Hematopoietic multipotent progenitor cell (in vitro differentiated cells): ENCODE results near the gene SSRP1. TPM values are rescaled to one million over a fixed set of nuclear protein-coding genes. Genes with fewer than 3 reads are reported as not detected.
"Not testable (repeated sequence)": the region's sequence is repeated elsewhere in the genome, so short reads cannot be mapped to it uniquely, and the experiment has no call there.

Experiments
- DNase-seq, 3 donors: peaks; one replicate each; pipeline ENCODE4 v3.0.0-alpha.2; 2011 to 2015; ENCODE audit warnings: low read depth in 2 of 3, low spot score in 2 of 3
- total RNA-seq: library from RNA; depleted of rRNA; stranded (reverse); fragments of >200 nt; gene quantifications from one replicate; pipeline ENCODE4 v1.2.3, GENCODE V29; 2012

The SSRP1 gene
- total RNA-seq, 1 donor: 89.9 TPM

DNA sequence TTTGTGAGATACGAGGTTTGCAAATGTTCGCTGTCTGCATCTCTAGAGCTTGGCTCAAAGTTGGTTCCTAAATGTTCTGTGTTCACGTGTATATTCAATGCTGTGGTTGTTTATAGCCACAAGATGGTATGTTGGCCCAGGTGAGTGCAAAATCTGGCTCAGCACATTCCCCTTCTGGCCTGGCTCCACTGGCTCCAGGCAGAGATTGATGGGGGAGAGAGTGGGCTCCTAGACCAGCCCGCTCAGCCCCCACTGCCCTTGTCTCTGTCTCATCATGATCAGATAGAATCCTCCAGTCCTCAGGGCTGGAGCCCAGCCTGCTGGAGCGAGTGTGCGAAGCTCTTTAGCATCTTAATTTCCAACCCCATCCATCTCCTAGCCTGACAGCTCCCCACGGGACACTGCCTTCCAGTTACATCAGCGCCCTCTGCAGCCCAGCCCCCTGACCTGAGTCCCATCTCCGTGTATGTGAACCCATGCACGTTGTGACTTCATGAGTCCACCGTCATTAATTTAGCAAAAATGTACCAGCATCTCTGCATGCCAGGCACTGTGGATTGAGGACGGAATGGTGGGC is 4.4 kb upstream of the SSRP1 start:
- DNase-seq: no peak

DNA sequence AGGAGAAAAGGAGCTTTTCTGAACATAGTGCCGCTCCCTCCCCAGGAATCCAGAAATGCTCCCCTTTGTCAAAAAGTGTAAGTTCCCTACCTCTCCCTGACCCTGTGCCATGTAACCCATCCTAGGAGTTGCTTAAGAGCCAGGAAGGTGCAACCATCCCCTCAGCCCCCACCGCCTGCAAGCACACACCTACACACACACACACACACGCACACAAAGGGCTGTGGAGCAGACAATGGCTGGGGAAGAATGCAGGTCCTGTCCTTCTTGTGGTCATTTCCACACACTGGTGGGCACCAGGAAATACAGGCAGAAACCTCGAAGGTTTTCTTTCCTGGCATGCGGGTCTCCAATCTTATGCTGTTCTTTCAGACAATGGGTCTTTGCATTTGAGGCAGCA is 3.6 kb upstream of the SSRP1 start:
- no peak for DNase-seq

DNA sequence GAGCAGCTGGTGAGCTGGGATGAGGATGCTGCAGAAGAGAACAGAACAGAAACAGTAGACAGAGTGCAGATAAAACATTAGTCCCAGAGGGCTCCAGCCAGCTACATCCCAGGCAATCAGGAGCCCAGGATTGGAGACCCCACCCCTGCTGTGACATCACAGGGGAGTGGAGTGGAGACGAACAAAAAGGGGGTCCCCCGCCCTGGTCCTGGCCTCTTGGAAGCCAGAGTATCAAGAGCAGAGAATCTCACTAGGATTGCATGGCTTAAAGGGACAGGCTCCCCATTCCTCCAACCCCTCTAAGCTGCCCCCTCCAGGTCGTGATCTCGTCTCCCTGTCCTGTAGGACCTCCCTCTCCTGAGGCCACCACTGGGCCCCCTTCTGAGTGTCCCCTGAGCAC is 2.5 kb upstream of the SSRP1 start, which contains the start of gene P2RX3:
TSS of gene P2RX3 (plus strand) at position 211 of the 400 bp plus-strand sequence. CDS start 199 bp downstream, outside the sequence.
- no peak for DNase-seq

DNA sequence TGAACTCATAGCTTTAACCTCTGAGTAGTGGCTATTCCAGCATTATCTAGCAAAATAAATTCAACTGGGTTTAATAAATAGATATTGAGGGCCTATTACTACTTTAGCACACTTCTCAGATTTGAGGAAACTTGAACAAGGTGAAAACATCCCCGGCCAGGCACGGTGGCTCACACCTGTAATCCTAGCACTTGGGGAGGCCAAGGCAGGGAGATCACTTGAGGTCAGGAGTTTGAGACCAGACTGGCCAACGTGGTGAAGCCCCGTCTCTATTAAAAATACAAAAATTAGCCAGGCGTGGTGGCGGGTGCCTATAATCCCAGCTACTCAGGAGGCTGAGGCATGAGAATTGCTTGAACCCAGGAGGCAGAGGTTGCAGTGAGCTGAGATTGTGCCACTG is 1.2 kb upstream of the SSRP1 start:
- DNase-seq: not testable (repeated sequence)

DNA sequence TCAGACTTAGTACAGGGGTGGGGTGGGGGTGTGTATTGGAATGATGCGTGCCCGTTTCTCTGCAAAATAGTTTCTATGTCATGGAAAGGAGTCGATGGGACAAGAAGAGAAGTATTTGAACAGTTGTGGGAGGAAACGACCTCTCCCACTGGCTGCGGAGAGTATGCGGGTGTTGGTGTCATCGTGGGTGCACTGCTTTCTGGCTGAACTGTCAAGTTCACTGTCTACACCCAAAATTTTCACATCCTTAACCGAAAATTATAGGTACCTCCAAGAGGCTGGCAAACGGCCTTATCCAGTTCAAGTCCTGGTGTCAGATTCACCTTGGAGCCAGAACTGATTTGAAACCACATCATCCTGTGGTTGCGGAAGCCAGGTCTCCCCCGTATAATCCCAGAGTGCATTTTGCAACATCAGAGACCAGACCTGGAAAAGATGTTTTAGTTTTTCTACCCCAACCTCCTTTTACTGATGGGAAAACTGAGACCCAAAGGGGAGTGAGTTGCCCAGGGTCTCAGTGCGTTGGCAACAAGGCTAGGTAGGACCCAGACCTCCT is 497 bp upstream of the SSRP1 start:
- DNase-seq: no peak

- DNase-seq: no peak
Measured at GRCh38 chr11:57335023-57335342, 709 bp downstream of the SSRP1 start.

DNA sequence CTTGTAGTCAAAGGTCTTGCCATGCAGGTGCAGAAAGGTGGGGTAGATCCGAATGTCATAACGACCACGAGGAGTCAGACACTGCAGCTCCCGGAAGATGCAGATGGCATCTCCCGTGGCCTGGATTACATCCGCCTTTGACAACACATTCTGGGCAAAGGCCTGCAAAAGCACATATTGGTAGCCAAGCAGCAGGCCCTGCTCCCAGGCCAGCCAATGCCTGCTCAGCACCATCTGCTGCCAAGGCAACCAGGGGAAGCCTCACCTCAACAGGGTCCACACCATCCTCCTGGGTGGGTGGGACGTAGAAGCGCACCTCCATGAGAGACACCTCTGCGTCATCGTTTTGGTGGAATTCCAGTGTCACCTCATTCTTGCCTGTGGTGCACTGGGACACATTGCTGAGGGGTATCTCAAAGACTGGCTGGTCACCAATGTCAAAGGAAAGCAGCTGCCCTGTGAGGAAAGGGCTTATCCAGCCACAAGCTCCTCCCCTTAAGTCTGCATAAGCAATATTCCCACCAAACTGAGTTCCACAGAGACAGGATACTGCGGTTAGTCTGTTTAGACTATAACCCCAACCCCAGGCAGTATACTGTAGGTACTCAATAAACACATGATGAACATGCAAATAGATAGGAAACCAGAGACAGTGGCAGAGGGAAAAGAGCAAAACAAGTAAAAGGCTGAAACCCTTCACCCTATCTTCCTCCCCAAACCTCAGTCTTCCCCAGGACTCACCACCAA is 2.8 kb downstream of the SSRP1 start:
- no peak for DNase-seq

GRCh38 chr11:57331720-57332119 is 4.0 kb downstream of the SSRP1 start:
- DNase-seq: no peak

- no peak for DNase-seq
Measured at GRCh38 chr11:57330029-57330428, 5.7 kb downstream of the SSRP1 start.

DNA sequence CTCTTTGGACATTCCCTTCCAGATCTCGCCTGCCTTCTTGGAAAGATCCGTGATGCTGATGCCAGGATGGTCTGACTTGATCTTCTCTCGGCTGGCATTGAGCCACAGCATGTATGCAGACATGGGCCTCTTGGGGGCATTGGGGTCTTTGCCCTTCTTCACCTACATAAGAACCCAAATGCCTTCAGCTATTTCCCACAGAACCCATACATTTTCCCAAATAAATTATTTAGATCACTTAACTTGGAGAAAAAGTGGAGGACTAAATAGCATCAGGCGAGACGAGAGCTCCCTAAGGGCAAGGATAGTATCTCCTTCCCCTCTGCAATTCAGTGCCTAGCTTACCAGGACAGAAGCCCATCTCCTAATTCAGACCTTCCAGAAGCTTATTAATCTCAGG is 8.0 kb downstream of the SSRP1 start:
- no peak for DNase-seq

DNA sequence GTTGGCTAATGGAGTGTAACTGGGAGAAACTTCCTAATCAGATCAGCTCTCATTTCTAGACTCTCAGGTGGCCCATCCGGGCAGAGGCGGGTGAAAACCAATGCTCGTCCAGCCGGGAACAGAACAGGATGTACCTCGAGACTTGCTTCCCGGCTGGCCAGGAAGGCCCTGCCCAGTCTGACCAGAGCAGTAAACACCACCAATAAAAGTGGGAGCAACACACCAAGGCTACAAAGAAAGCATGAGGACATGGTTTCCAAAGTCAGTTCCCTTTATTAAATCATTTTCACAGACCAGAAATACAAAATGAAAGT is 10.0 kb downstream of the SSRP1 start:
- DNase-seq: no peak

- DNase-seq: peak; percentile 76 to 92 (median 90)
Measured at GRCh38 chr11:57324886-57325734, 10.6 kb downstream of the SSRP1 start, which contains the start of gene TNKS1BP1. TNKS1BP1 (minus strand) TSS chr11:57324952; CDS start chr11:57321885, 3,067 bp downstream.

GRCh38 chr11:57324154-57324885 is 11.4 kb downstream of the SSRP1 start:
- DNase-seq: peak in 2 of 3 donors; percentile 7 to 40

GRCh38 chr11:57323855-57324153 is 11.9 kb downstream of the SSRP1 start:
- no peak for DNase-seq

DNA sequence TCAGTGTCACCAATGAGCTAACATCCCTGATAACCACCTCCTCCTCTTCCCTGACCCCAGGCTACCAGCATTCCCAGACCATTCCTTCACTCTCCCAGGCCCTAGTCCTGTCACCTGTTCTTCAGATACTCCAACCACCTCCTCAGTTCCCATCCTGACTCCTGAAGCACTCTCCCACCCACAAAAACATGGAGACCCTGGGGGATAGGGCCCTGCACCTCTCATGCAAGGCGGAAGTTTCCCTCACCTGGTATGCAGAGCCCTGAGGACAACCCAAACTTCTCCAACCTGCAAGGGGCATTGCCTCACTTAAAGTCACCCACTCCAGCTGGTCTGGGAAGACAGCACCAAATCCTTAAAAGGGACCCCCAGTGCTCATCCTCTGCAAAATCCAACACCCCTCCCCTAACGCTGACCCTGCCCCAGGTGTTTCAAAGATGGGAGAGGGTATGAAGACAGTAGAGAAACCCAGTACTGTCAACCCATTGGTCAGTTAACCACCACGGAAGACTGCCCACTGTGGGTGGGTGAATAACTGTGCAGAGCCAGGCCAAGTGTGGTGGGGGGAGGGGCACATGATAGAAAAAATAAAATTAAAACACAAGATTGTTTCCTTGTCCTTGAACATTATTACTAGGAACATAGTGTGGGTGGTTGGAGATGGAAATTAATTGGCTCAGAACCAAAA is 12.4 kb downstream of the SSRP1 start:
- DNase-seq: no peak

- peak in 1 of 3 donors; percentile 12 for DNase-seq
Measured at GRCh38 chr11:57322256-57323166, 13.2 kb downstream of the SSRP1 start.

DNA sequence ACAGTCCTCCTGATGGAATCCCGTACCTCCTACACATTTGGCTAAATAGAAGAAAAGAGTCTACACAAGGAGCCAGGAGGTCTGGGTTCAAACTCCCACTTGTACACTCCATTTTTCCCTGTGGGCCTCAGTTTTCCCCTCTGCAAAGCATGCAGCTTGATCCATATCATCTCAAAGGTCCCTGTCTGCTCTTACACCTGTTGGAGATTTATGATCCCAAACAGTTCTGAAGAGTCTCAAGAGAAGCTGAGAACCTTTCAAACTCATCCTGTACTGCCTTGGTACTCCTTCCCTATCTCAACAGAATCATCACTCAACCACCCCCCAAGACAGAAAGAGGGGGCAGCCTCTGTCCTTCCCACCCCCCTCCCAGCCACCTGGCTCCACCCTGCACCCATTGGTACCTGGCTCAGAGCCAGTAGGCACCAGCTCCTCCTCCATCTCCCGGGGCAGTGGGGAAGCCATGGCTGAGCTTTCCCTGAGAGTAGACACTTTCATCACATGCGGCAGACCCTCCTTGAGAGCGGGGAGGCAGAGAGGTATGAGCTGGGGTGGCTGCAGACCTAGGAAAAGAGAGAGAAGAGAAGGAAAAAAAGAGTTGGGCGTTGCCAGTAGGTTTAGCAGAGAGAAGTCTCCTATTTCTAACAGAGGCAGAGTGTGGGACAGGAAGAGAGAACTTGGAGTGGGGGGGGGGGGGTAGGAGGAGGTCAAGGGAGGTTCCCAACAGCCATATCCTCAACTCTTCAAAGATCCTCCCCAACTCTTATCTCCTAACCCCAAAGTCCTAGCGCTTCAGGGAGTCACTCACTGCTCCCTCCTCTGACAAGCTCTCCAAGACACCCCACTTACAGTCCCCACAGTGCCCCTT is 14.1 kb downstream of the SSRP1 start:
- no peak for DNase-seq

GRCh38 chr11:57320719-57321387 is 14.8 kb downstream of the SSRP1 start:
- DNase-seq: no peak
